Activated naive CD4-positive, alpha-beta T cell treated with anti-CD3 and anti-CD28 coated beads, Interleukin-2, amount 50 U/mL, for 72 hours (primary cell): ENCODE data around the gene CCER1. TPM values are rescaled to one million over a fixed set of nuclear protein-coding genes. Genes with fewer than 3 reads are reported as not detected.

Source experiments
- ATAC-seq, 2 donors: fragments of 150-1000 bp; cut with Tn5 transposase; 2 replicates each; pipeline ENCODE4 v1.10.0; 2021; ENCODE audit warnings: mild to moderate bottlenecking in 2 of 2, moderate library complexity in 2 of 2
- DNase-seq, 2 donors: peaks; one replicate each; pipeline ENCODE4 v3.0.0; 2021 to 2022; ENCODE audit warnings: low spot score in 2 of 2
- H3K27ac Mint-ChIP-seq, 2 donors: one replicate each; pipeline ENCODE4 v1.8.0; 2022; ENCODE audit warnings: mild to moderate bottlenecking in 2 of 2, mixed read lengths in 2 of 2
- H3K36me3 Mint-ChIP-seq, 2 donors: one replicate each; pipeline ENCODE4 v1.8.0; 2022; ENCODE audit warnings: mixed read lengths in 2 of 2
- H3K9me3 Mint-ChIP-seq, 2 donors: one replicate each; pipeline ENCODE4 v1.8.0; 2022; ENCODE audit warnings: mixed read lengths in 2 of 2
- total RNA-seq, 2 donors: library from RNA; stranded (reverse); gene quantifications; one replicate each; pipeline ENCODE4 v1.2.3, GENCODE V29; 2022

Gene CCER1
- total RNA-seq, 2 donors from 2014 or later: not detected

- H3K9me3 Mint-ChIP-seq: no peaks in the 10 kb centered on the region
- ATAC-seq: no peak
- DNase-seq: no peak
- H3K27ac Mint-ChIP-seq: no peak overlapping the region
- H3K36me3 Mint-ChIP-seq: no peaks in the 10 kb centered on the region
Observed at GRCh38 chr12:90943255-90943654, 11.7 kb downstream of the CCER1 start.

- ATAC-seq: no peak
Observed at GRCh38 chr12:90940872-90941499, 14.0 kb downstream of the CCER1 start.

DNA sequence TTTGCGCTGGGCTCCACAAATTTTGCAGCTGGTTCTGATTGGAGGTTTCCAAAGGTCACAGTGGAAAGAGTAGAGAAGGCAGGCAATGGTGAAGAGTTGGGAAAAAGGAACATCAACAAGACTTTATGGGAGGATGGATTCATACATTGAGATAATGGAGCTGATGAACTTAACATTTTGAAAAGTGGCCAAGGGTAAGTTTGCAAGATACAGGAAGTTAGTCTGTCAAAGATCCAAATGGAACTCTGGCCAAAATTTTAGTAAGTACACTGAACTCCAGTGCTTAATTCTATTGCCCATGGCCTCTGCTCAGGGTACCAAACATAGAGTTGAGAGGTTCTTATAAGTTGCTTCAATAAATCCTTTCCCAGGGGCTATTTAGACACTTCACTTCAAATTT, 15.6 kb downstream of the CCER1 start:
- Mint-ChIP-seq H3K36me3 (no peaks in the 10 kb centered on the region), H3K27ac (peak overlapping the region in 1 of 2 donors; percentile 32), H3K9me3 (no peaks in the 10 kb centered on the region)
- ATAC-seq (no peak), DNase-seq (no peak)

More at GRCh38 chr12:90940872-90941499, 14.0 kb downstream of the CCER1 start:
- H3K27ac Mint-ChIP-seq: no peak overlapping the region
- H3K9me3 Mint-ChIP-seq: no peaks in the 10 kb centered on the region
- DNase-seq: no peak
- H3K36me3 Mint-ChIP-seq: no peaks in the 10 kb centered on the region

DNA sequence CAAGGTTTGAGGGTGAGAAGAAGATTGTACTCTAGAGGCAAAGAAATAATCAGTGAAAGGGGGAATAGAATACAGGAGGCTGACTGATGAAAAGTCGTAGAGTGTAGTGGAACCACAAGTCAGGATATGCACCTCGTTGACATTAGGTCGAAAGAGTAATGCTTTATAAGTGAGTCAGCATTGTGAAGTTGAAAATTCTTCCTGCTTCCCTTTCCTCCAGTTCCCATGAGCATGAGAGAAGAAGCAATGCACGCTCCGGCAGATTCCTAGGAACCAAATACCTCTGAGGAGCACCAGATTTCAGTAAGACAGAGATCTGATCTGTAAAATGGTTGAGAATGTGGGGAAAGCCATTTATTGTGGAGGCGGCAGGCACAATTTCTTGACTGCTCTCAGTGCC, 16.5 kb downstream of the CCER1 start:
- no peak overlapping the region for H3K27ac Mint-ChIP-seq
- DNase-seq (no peak), ATAC-seq (no peak)
- no peaks in the 10 kb centered on the region for H3K9me3 Mint-ChIP-seq
- H3K36me3 Mint-ChIP-seq: no peaks in the 10 kb centered on the region

DNA sequence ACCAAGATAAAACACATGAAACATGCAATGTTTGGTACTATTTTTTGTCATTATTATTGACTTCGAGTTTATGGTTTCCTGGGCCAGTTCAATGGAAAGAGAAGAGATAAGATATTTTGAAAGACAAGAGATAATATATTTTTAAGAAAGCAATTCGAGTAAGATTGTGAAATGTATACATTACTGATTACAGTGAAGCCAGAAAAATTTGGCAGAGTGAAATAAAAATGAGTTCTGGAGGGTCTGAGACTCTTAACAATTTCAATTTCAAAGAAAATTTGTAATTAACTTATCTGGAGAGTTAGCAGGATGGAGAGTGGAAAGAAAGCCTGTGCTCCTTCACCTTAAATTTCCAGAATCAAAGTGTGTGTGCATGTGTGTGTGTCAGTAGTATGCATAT, 17.3 kb downstream of the CCER1 start:
- ATAC-seq (no peak), DNase-seq (no peak)
- no peaks in the 10 kb centered on the region for H3K9me3 Mint-ChIP-seq
- H3K36me3 Mint-ChIP-seq: no peaks in the 10 kb centered on the region
- H3K27ac Mint-ChIP-seq: peak overlapping the region in 1 of 2 donors; percentile 28

GRCh38 chr12:90936230-90937005, 18.6 kb downstream of the CCER1 start:
- Mint-ChIP-seq H3K9me3 (no peaks in the 10 kb centered on the region), H3K27ac (peak overlapping the region in 1 of 2 donors; percentile 28), H3K36me3 (no peaks in the 10 kb centered on the region)
- DNase-seq (no peak), ATAC-seq (no peak)

DNA sequence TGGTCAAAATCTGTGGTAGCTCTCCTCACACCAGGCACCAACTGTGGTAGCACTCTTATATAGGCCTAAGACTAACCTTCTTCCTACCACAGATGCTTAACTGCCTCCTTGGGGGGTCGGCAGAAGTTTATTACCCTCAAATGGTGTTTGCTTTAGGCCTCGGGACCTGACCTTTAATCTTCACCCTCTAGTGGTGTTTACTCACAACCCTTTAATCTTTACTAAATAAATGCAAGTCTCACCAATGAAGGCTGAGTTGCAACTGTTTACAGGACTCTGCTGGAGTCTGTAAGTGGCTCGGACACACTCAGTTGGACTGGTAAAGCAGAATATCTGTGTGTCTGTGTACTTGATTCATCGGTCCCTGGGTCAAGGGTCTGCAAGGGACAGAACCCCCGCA, 29.4 kb downstream of the CCER1 start:
- DNase-seq: no peak
- Mint-ChIP-seq H3K36me3 (no peaks in the 10 kb centered on the region), H3K9me3 (peaks cover 7 to 15% of the 10 kb centered on the region in 2 donors), H3K27ac (no peak overlapping the region)
- ATAC-seq: no peak

DNA sequence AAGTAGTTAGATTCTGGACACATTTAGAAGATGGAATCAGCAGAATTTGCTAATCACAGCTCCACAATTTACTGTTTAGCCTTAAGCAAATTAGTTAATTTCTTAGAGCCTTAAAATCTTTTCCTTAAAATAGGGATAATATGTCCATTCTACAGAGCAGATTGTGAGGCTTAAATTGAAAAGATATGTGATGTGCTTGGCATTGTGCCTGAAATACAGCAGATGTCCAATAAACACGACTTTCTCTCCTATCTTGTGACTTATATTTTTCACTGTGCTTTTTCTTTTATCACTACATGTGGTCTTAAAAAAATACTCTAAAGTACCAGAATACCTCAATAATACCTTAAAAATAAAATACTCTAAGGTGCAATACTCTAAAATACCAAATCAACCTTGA, 30.6 kb downstream of the CCER1 start:
- H3K9me3 Mint-ChIP-seq: peaks cover 7% of the 10 kb centered on the region in 2 donors
- DNase-seq: no peak
- H3K36me3 Mint-ChIP-seq: no peaks in the 10 kb centered on the region
- ATAC-seq: no peak
- H3K27ac Mint-ChIP-seq: no peak overlapping the region

DNA sequence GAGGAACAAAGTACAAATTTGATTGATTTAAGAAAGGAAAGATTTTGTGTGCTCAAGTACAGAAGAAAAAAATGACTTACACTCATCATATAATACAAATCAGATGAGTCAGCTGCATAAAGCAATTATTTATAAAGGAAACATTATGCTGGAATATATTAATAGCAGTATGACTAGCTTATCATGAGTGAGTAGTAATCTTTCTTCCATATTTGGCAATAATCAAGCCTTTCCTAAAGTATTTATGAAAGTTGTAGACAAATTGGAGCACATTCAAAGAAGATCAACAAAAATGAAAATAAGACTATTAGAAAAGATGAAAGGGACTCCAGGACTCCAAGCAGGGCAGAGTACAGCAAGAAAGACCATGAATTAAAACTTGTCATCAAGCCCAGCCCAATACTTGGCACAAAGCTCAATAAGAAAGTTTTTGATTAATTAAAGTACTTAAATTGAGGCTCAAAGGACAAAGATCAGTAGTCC, 32.8 kb downstream of the CCER1 start:
- no peak for DNase-seq

DNA sequence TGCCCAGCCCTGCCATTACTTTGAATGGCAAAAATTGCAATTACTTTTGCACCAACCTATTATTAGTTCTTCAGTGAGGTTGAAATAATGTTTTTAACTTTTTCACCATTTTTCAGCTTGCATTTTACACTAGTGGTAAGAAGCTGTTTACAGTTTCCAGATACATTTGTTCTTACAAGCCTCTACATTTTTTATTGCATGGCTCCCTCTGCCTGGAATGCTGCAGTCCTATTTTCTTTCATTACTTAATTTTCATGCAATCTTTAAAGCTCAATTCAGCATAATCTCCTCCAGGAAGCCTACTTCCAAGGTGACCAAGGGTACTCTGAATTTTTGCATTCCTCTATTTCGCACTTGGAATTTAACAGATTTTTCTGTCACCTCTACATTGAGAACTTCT, 33.4 kb downstream of the CCER1 start:
- Mint-ChIP-seq H3K27ac (no peak overlapping the region), H3K9me3 (no peaks in the 10 kb centered on the region), H3K36me3 (no peaks in the 10 kb centered on the region)
- ATAC-seq (no peak), DNase-seq (no peak)

More for the DNA sequence above, 32.8 kb downstream of the CCER1 start:
- no peaks in the 10 kb centered on the region for H3K9me3 Mint-ChIP-seq
- no peak for ATAC-seq
- no peak overlapping the region for H3K27ac Mint-ChIP-seq
- no peaks in the 10 kb centered on the region for H3K36me3 Mint-ChIP-seq

DNA sequence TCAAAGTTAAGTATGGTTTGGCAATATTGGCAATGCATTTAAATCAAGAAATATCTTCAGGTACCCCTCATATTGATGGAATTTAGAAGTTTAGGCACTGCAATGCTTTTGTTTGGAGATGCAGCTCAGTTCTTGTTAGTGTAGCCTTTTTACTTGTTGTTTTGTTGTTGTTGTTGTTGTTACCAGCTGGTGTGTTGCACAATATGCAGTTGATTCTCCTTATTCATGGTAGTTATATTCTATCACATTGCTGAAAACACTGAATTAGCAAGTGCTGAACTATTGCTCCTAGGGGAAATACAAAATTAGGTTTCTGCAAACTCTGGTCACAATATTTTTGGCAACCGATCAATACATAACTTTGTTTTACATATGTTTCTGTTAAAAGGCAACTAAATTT, 34.8 kb downstream of the CCER1 start:
- DNase-seq: no peak
- no peaks in the 10 kb centered on the region for H3K36me3 Mint-ChIP-seq
- no peak overlapping the region for H3K27ac Mint-ChIP-seq
- ATAC-seq: no peak
- no peaks in the 10 kb centered on the region for H3K9me3 Mint-ChIP-seq

DNA sequence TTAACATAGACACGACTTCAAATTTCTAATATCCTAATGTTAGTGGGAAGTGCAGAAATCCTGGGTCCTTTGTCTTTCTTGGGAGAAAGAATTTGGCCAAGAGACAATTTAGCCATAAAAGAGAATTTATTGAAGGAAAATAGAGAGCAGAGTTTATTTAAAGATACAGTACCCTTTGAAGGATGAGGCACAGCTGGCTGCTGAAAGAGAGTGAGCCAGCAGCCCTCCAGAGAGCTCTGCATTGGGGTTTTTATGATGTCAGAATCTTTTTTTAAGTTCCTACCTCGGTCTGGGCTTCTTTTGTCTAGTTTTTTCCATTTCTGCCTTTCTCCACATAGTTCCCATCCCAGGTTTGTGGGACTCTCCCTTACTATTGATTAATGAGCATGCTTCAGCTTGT, 37.5 kb downstream of the CCER1 start:
- H3K27ac Mint-ChIP-seq: no peak overlapping the region
- H3K9me3 Mint-ChIP-seq: peaks cover 0 to 5% of the 10 kb centered on the region in 2 donors
- ATAC-seq (no peak), DNase-seq (no peak)
- no peaks in the 10 kb centered on the region for H3K36me3 Mint-ChIP-seq

DNA sequence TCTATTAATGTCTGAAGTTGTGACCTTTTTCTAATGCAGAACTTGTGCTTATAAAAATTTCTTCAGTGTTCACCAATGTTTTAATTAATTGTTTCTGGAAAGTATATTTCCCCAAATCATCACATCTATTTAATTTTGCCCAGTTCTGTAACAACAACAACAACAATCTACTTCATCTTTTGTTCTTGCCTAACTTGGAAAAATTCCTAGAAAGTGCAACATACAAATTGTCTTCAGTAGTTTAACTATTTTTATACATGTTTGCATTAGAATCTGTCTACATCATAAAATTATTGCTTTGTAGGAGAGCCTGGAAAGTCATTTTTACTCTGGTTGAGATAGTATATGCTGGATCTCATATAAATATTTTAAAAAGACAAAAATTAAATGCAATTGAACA, 38.5 kb downstream of the CCER1 start:
- no peak for ATAC-seq
- peaks cover 0 to 5% of the 10 kb centered on the region in 2 donors for H3K9me3 Mint-ChIP-seq
- no peak for DNase-seq
- no peak overlapping the region for H3K27ac Mint-ChIP-seq
- H3K36me3 Mint-ChIP-seq: no peaks in the 10 kb centered on the region

DNA sequence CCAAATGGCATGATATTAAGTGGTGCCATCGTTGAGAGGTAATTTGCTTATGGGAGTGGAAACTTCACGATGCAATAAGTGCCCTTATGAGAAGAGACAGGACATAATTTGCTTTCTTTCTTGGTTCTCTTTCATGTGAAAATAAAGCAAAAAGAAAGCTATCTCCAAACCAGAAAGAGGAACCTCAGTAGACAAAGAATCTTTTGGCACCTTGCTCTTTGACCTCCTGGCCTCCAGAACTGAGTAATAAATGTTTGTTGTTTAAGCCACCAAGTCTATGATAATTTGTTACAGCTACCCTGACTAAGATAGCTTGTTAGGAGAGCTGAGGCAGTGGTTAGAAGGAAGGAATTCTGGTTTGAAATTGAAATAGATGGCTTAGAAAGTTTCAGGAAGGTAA, 39.6 kb downstream of the CCER1 start:
- H3K27ac Mint-ChIP-seq: no peak overlapping the region
- peaks cover 0 to 5% of the 10 kb centered on the region in 2 donors for H3K9me3 Mint-ChIP-seq
- H3K36me3 Mint-ChIP-seq: no peaks in the 10 kb centered on the region
- ATAC-seq (no peak), DNase-seq (no peak)

GRCh38 chr12:90910958-90911357, 44.0 kb downstream of the CCER1 start:
- Mint-ChIP-seq H3K9me3 (peaks cover 0 to 5% of the 10 kb centered on the region in 2 donors), H3K36me3 (no peaks in the 10 kb centered on the region), H3K27ac (no peak overlapping the region)
- no peak for DNase-seq
- ATAC-seq: no peak

- ATAC-seq (no peak), DNase-seq (no peak)
- Mint-ChIP-seq H3K27ac (no peak overlapping the region), H3K9me3 (no peaks in the 10 kb centered on the region), H3K36me3 (no peaks in the 10 kb centered on the region)
Observed at GRCh38 chr12:90909069-90909770, 45.8 kb downstream of the CCER1 start.

GRCh38 chr12:90908465-90908864, 46.5 kb downstream of the CCER1 start:
- H3K9me3 Mint-ChIP-seq: no peaks in the 10 kb centered on the region
- H3K27ac Mint-ChIP-seq: no peak overlapping the region
- DNase-seq (no peak), ATAC-seq (no peak)
- no peaks in the 10 kb centered on the region for H3K36me3 Mint-ChIP-seq
